GM23338 (cell line): Measurements from ENCODE around the gene CCDC91. TPM values are rescaled to one million over a fixed set of nuclear protein-coding genes. Genes with fewer than 3 reads are reported as not detected.

ENCODE experiments used
- ATAC-seq: fragments of 200-7000 bp; cut with Tn5 transposase; 3 replicates; pipeline ENCODE4 v1.9.1; 2020
- DNase-seq: peaks from one replicate; pipeline ENCODE4 v3.0.0-alpha.2; 2015; ENCODE audit warnings: low spot score
- H2AFZ ChIP-seq: fragments of 200-600 bp; sonication (generic); 2 replicates; pipeline ENCODE4 v1.8.0; 2016; ENCODE audit warnings: antibody characterized with exemption, mild to moderate bottlenecking, moderate library complexity
- H3F3A ChIP-seq: fragments of 200-600 bp; sonication (generic); replicated peaks from 2 replicates; pipeline ENCODE4 v1.8.0; 2017; ENCODE audit warnings: antibody characterized with exemption, mixed run types, low read depth
- H3K27ac ChIP-seq: fragments of 200-600 bp; sonication (generic); 2 replicates; pipeline ENCODE4 v1.6.1; 2016; ENCODE audit warnings: low read depth
- H3K27me3 ChIP-seq: fragments of 200-600 bp; sonication (generic); 2 replicates; pipeline ENCODE4 v1.8.0; 2016; ENCODE audit warnings: mild to moderate bottlenecking, mixed run types, moderate library complexity; ENCODE audit not compliant: insufficient read depth
- H3K36me3 ChIP-seq: fragments of 200-600 bp; sonication (generic); 2 replicates; pipeline ENCODE4 v1.8.0; 2016; ENCODE audit warnings: mild to moderate bottlenecking; ENCODE audit not compliant: insufficient read depth
- H3K4me1 ChIP-seq: fragments of 200-600 bp; sonication (generic); 2 replicates; pipeline ENCODE4 v1.8.0; 2016; ENCODE audit warnings: mild to moderate bottlenecking, moderate library complexity; ENCODE audit not compliant: insufficient read depth
- H3K4me2 ChIP-seq: fragments of 200-600 bp; sonication (generic); 2 replicates; pipeline ENCODE4 v1.7.1; 2017; ENCODE audit warnings: mixed run types
- H3K4me3 ChIP-seq: fragments of 200-600 bp; sonication (generic); 2 replicates; pipeline ENCODE4 v1.6.1; 2016; ENCODE audit warnings: mixed run types
- H3K79me2 ChIP-seq: fragments of 200-600 bp; sonication (generic); replicated peaks from 2 replicates; pipeline ENCODE4 v1.8.0; 2017; ENCODE audit warnings: mild to moderate bottlenecking; ENCODE audit not compliant: insufficient read depth
- H3K9me2 ChIP-seq: fragments of 200-600 bp; sonication (generic); 2 replicates; pipeline ENCODE4 v1.8.0; 2017; ENCODE audit not compliant: insufficient read depth
- H4K20me1 ChIP-seq: fragments of 200-600 bp; sonication (generic); replicated peaks from 2 replicates; pipeline ENCODE4 v1.8.0; 2017; ENCODE audit warnings: mild to moderate bottlenecking; ENCODE audit not compliant: insufficient read depth
- H3K27ac Mint-ChIP-seq: 2 replicates; pipeline ENCODE4 v1.8.0; 2020; ENCODE audit warnings: inconsistent platforms, mild to moderate bottlenecking, moderate library complexity, mixed read lengths
- H3K27me3 Mint-ChIP-seq: 3 replicates; pipeline ENCODE4 v1.8.0; 2022; ENCODE audit warnings: low read depth, mild to moderate bottlenecking, moderate library complexity, mixed read lengths, inconsistent platforms; ENCODE audit not compliant: insufficient read depth, poor library complexity
- H3K36me3 Mint-ChIP-seq: 3 replicates; pipeline ENCODE4 v1.8.0; 2021; ENCODE audit warnings: low read depth, mild to moderate bottlenecking, inconsistent platforms, moderate library complexity, mixed read lengths
- H3K4me1 Mint-ChIP-seq: 3 replicates; pipeline ENCODE4 v1.8.0; 2020; ENCODE audit warnings: mild to moderate bottlenecking, inconsistent platforms, mixed read lengths
- H3K4me3 Mint-ChIP-seq: 3 replicates; pipeline ENCODE4 v1.8.0; 2021; ENCODE audit warnings: moderate library complexity, mild to moderate bottlenecking, inconsistent platforms, mixed read lengths
- H3K9me3 Mint-ChIP-seq: 3 replicates; pipeline ENCODE4 v1.8.0; 2020; ENCODE audit warnings: moderate library complexity, mild to moderate bottlenecking, inconsistent platforms, mixed read lengths
- ZNF114 ChIP-seq: fragments of 250-450 bp; sonication (Bioruptor Pico); IDR thresholded peaks from 2 replicates; pipeline ENCODE4 v1.5.0; 2020; ENCODE audit warnings: mild to moderate bottlenecking, moderate library complexity
- polyA plus RNA-seq: library from polyadenylated mRNA; unstranded; fragments of >200 nt; fragmentation: Nextera tagmentation; extraction: Ambion mirVana; gene quantifications from 2 replicates; pipeline ENCODE4 v1.2.1, GENCODE V29; 2016
- total RNA-seq: library from RNA; depleted of rRNA; stranded (reverse); fragments of >200 nt; shearing (Covaris generic); gene quantifications from 2 replicates; pipeline ENCODE4 v1.2.3, GENCODE V29; 2014
- TF ChIP-seq, protein P1 (sequence below): fragments of 250-450 bp; sonication (Bioruptor Pico); IDR thresholded peaks from 2 replicates; pipeline ENCODE4 v1.5.0; 2020; ENCODE audit warnings: mild to moderate bottlenecking, moderate library complexity
- TF ChIP-seq, protein P2 (sequence below): IDR thresholded peaks from one replicate; pipeline ENCODE4 v1.6.1; 2018; ENCODE audit warnings: antibody characterized with exemption; ENCODE audit not compliant: unreplicated experiment

CCDC91 gene
- total and polyA plus RNA-seq, 2 experiments from 2014 or later: 24.7 to 48.7 TPM

GRCh38 chr12:28212182-28212581 lies 21.9 kb downstream of the CCDC91 start:
- Histone ChIP-seq H3K4me1 (peaks cover 6% of the 10 kb centered on the region; the same call in 1 of the 2 replicates), H3K27me3 (no peaks in the 10 kb centered on the region), H2AFZ (no peak overlapping the region), H3K79me2 (peaks cover 35% of the 10 kb centered on the region), H3K36me3 (peaks cover 24% of the 10 kb centered on the region), H3K4me2 (no peak overlapping the region), H3K9me2 (no peaks in the 10 kb centered on the region), H3K4me3 (no peak overlapping the region), H3F3A (no peaks in the 10 kb centered on the region), H3K27ac (no peak overlapping the region), H4K20me1 (no peaks in the 10 kb centered on the region)
- DNase-seq (no peak), ATAC-seq (no peak)
- Mint-ChIP-seq H3K27ac (no peak overlapping the region), H3K4me1 (peaks cover 6% of the 10 kb centered on the region; the same call in 2 of the 3 replicates), H3K4me3 (no peak overlapping the region), H3K9me3 (peaks cover 36% of the 10 kb centered on the region), H3K27me3 (peaks cover 2% of the 10 kb centered on the region), H3K36me3 (peaks cover 59% of the 10 kb centered on the region)
- TF ChIP-seq ZNF114 (CRISPR knock-in tag): no peak
- TF ChIP-seq, protein P1, sequence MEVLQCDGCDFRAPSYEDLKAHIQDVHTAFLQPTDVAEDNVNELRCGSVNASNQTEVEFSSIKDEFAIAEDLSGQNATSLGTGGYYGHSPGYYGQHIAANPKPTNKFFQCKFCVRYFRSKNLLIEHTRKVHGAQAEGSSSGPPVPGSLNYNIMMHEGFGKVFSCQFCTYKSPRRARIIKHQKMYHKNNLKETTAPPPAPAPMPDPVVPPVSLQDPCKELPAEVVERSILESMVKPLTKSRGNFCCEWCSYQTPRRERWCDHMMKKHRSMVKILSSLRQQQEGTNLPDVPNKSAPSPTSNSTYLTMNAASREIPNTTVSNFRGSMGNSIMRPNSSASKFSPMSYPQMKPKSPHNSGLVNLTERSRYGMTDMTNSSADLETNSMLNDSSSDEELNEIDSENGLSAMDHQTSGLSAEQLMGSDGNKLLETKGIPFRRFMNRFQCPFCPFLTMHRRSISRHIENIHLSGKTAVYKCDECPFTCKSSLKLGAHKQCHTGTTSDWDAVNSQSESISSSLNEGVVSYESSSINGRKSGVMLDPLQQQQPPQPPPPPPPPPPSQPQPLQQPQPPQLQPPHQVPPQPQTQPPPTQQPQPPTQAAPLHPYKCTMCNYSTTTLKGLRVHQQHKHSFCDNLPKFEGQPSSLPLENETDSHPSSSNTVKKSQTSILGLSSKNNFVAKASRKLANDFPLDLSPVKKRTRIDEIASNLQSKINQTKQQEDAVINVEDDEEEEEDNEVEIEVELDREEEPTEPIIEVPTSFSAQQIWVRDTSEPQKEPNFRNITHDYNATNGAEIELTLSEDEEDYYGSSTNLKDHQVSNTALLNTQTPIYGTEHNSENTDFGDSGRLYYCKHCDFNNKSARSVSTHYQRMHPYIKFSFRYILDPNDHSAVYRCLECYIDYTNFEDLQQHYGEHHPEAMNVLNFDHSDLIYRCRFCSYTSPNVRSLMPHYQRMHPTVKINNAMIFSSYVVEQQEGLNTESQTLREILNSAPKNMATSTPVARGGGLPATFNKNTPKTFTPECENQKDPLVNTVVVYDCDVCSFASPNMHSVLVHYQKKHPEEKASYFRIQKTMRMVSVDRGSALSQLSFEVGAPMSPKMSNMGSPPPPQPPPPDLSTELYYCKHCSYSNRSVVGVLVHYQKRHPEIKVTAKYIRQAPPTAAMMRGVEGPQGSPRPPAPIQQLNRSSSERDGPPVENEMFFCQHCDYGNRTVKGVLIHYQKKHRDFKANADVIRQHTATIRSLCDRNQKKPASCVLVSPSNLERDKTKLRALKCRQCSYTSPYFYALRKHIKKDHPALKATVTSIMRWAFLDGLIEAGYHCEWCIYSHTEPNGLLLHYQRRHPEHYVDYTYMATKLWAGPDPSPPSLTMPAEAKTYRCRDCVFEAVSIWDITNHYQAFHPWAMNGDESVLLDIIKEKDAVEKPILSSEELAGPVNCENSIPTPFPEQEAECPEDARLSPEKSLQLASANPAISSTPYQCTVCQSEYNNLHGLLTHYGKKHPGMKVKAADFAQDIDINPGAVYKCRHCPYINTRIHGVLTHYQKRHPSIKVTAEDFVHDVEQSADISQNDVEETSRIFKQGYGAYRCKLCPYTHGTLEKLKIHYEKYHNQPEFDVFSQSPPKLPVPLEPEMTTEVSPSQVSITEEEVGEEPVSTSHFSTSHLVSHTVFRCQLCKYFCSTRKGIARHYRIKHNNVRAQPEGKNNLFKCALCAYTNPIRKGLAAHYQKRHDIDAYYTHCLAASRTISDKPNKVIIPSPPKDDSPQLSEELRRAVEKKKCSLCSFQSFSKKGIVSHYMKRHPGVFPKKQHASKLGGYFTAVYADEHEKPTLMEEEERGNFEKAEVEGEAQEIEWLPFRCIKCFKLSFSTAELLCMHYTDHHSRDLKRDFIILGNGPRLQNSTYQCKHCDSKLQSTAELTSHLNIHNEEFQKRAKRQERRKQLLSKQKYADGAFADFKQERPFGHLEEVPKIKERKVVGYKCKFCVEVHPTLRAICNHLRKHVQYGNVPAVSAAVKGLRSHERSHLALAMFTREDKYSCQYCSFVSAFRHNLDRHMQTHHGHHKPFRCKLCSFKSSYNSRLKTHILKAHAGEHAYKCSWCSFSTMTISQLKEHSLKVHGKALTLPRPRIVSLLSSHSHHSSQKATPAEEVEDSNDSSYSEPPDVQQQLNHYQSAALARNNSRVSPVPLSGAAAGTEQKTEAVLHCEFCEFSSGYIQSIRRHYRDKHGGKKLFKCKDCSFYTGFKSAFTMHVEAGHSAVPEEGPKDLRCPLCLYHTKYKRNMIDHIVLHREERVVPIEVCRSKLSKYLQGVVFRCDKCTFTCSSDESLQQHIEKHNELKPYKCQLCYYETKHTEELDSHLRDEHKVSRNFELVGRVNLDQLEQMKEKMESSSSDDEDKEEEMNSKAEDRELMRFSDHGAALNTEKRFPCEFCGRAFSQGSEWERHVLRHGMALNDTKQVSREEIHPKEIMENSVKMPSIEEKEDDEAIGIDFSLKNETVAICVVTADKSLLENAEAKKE (CRISPR knock-in tag): no peak

GRCh38 chr12:28215021-28215420 lies 24.8 kb downstream of the CCDC91 start:
- peaks cover 10% of the 10 kb centered on the region; the same call in 2 of the 3 replicates for H3K4me1 Mint-ChIP-seq
- Histone ChIP-seq H2AFZ (no peak overlapping the region), H3K27me3 (no peaks in the 10 kb centered on the region), H3K79me2 (peaks cover 41% of the 10 kb centered on the region), H3K4me3 (no peak overlapping the region), H3F3A (no peaks in the 10 kb centered on the region), H3K27ac (no peak overlapping the region), H3K36me3 (peaks cover 12% of the 10 kb centered on the region), H3K9me2 (no peaks in the 10 kb centered on the region), H4K20me1 (no peaks in the 10 kb centered on the region), H3K4me1 (peaks cover 8% of the 10 kb centered on the region; the same call in 1 of the 2 replicates), H3K4me2 (no peak overlapping the region)
- peaks cover 54% of the 10 kb centered on the region for H3K36me3 Mint-ChIP-seq
- DNase-seq (no peak), ATAC-seq (no peak)
- no peak overlapping the region for H3K4me3 Mint-ChIP-seq
- H3K27ac Mint-ChIP-seq: no peak overlapping the region
- H3K27me3 Mint-ChIP-seq: no peaks in the 10 kb centered on the region
- H3K9me3 Mint-ChIP-seq: peaks cover 39% of the 10 kb centered on the region
- TF ChIP-seq, protein P2, sequence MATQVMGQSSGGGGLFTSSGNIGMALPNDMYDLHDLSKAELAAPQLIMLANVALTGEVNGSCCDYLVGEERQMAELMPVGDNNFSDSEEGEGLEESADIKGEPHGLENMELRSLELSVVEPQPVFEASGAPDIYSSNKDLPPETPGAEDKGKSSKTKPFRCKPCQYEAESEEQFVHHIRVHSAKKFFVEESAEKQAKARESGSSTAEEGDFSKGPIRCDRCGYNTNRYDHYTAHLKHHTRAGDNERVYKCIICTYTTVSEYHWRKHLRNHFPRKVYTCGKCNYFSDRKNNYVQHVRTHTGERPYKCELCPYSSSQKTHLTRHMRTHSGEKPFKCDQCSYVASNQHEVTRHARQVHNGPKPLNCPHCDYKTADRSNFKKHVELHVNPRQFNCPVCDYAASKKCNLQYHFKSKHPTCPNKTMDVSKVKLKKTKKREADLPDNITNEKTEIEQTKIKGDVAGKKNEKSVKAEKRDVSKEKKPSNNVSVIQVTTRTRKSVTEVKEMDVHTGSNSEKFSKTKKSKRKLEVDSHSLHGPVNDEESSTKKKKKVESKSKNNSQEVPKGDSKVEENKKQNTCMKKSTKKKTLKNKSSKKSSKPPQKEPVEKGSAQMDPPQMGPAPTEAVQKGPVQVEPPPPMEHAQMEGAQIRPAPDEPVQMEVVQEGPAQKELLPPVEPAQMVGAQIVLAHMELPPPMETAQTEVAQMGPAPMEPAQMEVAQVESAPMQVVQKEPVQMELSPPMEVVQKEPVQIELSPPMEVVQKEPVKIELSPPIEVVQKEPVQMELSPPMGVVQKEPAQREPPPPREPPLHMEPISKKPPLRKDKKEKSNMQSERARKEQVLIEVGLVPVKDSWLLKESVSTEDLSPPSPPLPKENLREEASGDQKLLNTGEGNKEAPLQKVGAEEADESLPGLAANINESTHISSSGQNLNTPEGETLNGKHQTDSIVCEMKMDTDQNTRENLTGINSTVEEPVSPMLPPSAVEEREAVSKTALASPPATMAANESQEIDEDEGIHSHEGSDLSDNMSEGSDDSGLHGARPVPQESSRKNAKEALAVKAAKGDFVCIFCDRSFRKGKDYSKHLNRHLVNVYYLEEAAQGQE: no peak
